GM18519 (cell line): ENCODE results near the gene NAA50.

ENCODE experiments used
- ATAC-seq: cut with Tn5 transposase; IDR thresholded peaks from one replicate; pipeline ENCODE4 v1.9.1; 2021; ENCODE audit warnings: mild to moderate bottlenecking, moderate library complexity; ENCODE audit not compliant: unreplicated experiment, low FRiP score

NAA50 gene

DNA sequence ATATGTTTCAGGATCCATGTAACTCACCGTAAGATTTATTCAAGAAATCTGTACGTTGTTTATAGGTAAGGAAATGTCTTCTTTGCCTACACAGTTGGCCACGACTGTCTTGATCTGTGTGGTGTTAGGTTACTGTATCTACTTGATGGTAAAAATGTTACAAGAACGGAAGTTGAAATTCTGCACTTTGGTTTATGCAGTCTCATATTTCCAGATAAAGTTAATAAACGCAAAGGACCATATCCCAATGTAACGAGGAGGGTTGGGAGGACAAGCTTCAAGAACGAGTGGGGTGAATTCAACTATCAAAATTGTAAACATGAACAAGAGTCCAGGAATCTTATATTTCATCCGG, 50.6 kb downstream of the NAA50 start:
- no peak for ATAC-seq

DNA sequence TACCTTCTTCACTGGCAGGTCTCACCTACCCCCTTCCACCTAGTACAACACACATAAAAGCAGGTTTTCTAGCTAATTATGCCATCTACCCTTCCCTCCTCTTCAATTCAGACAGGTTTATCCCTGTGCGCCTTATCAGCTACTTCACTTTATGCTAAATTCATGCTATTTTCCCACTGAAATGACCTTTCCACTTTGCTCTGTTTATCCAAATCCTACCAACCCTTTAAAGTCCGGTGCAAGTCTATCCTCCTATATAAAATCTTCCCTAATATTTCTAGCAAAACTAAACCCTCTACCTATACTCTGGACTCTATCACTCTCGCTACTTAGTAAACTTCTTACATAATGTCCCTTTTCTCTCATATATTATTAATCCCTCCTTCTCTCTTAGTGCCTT, 55.6 kb downstream of the NAA50 start:
- ATAC-seq = no peak

- no peak for ATAC-seq
These were observed 59.9 kb downstream of the NAA50 start for GRCh38 chr3:113685956-113686721.

DNA sequence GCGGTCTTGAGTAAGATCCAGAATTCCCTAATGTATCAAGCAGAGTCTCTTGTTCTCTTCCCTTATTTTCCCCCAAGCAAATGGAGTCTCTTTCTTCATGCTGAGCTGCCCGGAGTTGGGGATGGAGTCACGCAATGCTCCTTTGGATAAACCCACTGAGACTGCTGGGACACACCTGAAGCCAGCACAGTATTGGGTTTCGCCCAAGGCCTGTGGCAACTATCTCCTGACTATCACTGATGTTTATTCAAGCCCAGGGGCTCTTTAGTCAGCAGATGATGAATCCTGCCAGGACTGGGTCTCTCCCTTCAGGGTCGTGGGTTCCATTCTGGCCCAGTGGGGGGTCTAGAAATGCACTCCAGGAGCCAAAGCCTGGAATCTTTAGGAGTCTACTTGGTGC, 60.9 kb downstream of the NAA50 start:
- ATAC-seq = no peak

- ATAC-seq = no peak
These were observed 61.7 kb downstream of the NAA50 start for GRCh38 chr3:113684271-113684819.

GRCh38 chr3:113678773-113679172, 67.3 kb downstream of the NAA50 start:
- ATAC-seq = no peak

DNA sequence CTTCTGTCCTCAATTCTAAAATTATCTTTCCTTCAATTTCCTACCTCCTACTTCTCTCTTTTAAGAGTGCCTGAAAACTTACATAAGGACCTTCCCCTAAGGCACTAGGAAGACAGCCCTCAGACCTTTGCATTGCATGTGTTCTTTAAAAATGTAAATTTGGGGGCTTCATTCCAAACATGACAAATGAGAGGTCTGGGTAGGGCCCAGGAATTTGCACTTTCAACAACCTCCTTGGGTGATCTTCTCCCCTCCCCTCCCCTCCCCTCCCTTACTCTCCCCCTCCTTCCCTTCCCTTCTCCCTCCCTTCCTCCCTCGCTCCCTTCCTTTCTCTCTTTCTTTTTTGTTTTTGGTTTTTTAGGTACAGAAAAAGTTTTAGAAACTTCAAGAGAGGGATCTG, 68.3 kb downstream of the NAA50 start:
- ATAC-seq = no peak

DNA sequence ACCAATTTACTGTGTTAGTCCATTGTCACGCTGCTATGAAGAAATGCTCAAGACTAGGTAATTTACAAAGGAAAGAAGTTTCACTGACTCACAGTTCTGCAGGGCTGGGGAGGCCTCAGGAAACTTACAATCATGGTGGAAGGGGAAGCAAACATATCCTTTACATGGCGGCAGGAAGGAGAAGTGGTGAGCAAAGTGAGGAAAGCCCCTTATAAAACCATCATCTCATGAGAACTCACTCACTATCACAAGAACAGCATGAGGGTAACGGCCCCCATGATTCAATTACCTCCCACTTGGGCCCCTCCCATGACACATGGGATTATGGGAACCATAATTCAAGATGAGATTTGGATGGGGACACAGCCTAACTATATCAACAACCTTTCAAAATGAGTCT, 69.8 kb downstream of the NAA50 start:
- no peak for ATAC-seq

- no peak for ATAC-seq
These were observed 72.5 kb downstream of the NAA50 start for GRCh38 chr3:113673593-113673992.

GRCh38 chr3:113668015-113668414, 78.0 kb downstream of the NAA50 start:
- ATAC-seq = no peak
